Neural cell (in vitro differentiated cells): ENCODE data around the gene ADAMTS2. TPM values are rescaled to one million over a fixed set of nuclear protein-coding genes. Genes with fewer than 3 reads are reported as not detected.

Experiments
- H2AFZ ChIP-seq: fragments of 200-600, 300-800 bp; sonication (generic), shearing (Covaris generic); 2 replicates; pipeline ENCODE4 v1.6.0; 2014; ENCODE audit warnings: low read depth, mild to moderate bottlenecking, antibody characterized with exemption, low read length, moderate library complexity
- H3F3A ChIP-seq: fragments of 200-600 bp; shearing (Covaris generic); 2 replicates; pipeline ENCODE4 v1.6.1; 2016; ENCODE audit warnings: mild to moderate bottlenecking, moderate library complexity, mixed read lengths, antibody characterized with exemption, low read length; ENCODE audit not compliant: insufficient read depth, poor library complexity, severe bottlenecking
- H3K27ac ChIP-seq: fragments of 200-600, 300-800 bp; sonication (generic), shearing (Covaris generic); 2 replicates; pipeline ENCODE4 v1.5.1; 2014; ENCODE audit warnings: mild to moderate bottlenecking, low read length, moderate library complexity
- H3K27me3 ChIP-seq: fragments of 300-800, 200-600 bp; sonication (generic), shearing (Covaris generic); 2 replicates; pipeline ENCODE4 v1.6.0; 2014; ENCODE audit warnings: mild to moderate bottlenecking, low read depth, low read length, moderate library complexity; ENCODE audit not compliant: insufficient read depth
- H3K36me3 ChIP-seq: fragments of 300-800, 200-600 bp; sonication (generic), shearing (Covaris generic); 2 replicates; pipeline ENCODE4 v1.5.1; 2014; ENCODE audit warnings: mild to moderate bottlenecking, antibody characterized with exemption, low read length, moderate library complexity; ENCODE audit not compliant: insufficient read depth
- H3K4me2 ChIP-seq: fragments of 300-800, 200-600 bp; sonication (generic), shearing (Covaris generic); 2 replicates; pipeline ENCODE4 v1.6.0; 2014; ENCODE audit warnings: mild to moderate bottlenecking, low read length
- H3K4me3 ChIP-seq: fragments of 300-800, 200-600 bp; sonication (generic), shearing (Covaris generic); 2 replicates; pipeline ENCODE4 v1.5.1; 2014; ENCODE audit warnings: mild to moderate bottlenecking, low read length, moderate library complexity
- H3K79me2 ChIP-seq: fragments of 200-600 bp; shearing (Covaris generic); replicated peaks from 2 replicates; pipeline ENCODE4 v1.6.0; 2014; ENCODE audit warnings: mild to moderate bottlenecking, low read length, moderate library complexity; ENCODE audit not compliant: insufficient read depth
- H3K9ac ChIP-seq: fragments of 300-800, 200-600 bp; sonication (generic), shearing (Covaris generic); 2 replicates; pipeline ENCODE4 v1.6.1; 2016; ENCODE audit warnings: mild to moderate bottlenecking, low read length, mixed read lengths
- H3K9me2 ChIP-seq: fragments of 200-600 bp; shearing (Covaris generic); 2 replicates; pipeline ENCODE4 v1.6.1; 2016; ENCODE audit warnings: mild to moderate bottlenecking, low read length, mixed read lengths; ENCODE audit not compliant: insufficient read depth
- H3K9me3 ChIP-seq: fragments of 200-600, 300-800 bp; sonication (generic), shearing (Covaris generic); 2 replicates; pipeline ENCODE4 v1.6.1; 2016; ENCODE audit warnings: mild to moderate bottlenecking, mixed run types, low read length, moderate library complexity, mixed read lengths
- H4K20me1 ChIP-seq: fragments of 200-600 bp; shearing (Covaris generic); 2 replicates; pipeline ENCODE4 v1.6.1; 2016; ENCODE audit warnings: mild to moderate bottlenecking, mixed run types; ENCODE audit not compliant: insufficient read depth
- EP300 ChIP-seq: fragments of 450-650 bp; conservative IDR thresholded peaks from 2 replicates; pipeline ENCODE4 v1.6.1; 2014; ENCODE audit warnings: antibody characterized with exemption, mild to moderate bottlenecking, moderate library complexity; ENCODE audit not compliant: poor library complexity, severe bottlenecking
- EZH2 ChIP-seq: fragments of 200-600, 300-800 bp; shearing (Covaris generic), sonication (generic); IDR thresholded peaks from 2 replicates; pipeline ENCODE4 v1.6.1; 2014; ENCODE audit warnings: antibody characterized with exemption, low read length, borderline replicate concordance, mild to moderate bottlenecking; ENCODE audit not compliant: insufficient read depth, poor library complexity, severe bottlenecking
- MXI1 ChIP-seq: fragments of 450-650 bp; conservative IDR thresholded peaks from 2 replicates; pipeline ENCODE4 v1.6.1; 2014; ENCODE audit warnings: antibody characterized with exemption, mild to moderate bottlenecking; ENCODE audit not compliant: poor library complexity, severe bottlenecking
- POLR2AphosphoS5 ChIP-seq: IDR thresholded peaks from 2 replicates; pipeline ENCODE4 v1.6.1; 2012
- RAD21 ChIP-seq: fragments of 450-650 bp; conservative IDR thresholded peaks from 2 replicates; pipeline ENCODE4 v1.6.1; 2014; ENCODE audit warnings: antibody characterized with exemption, mild to moderate bottlenecking, moderate library complexity
- SMC3 ChIP-seq: fragments of 450-650 bp; conservative IDR thresholded peaks from 2 replicates; pipeline ENCODE4 v1.6.1; 2014; ENCODE audit warnings: antibody characterized with exemption, mild to moderate bottlenecking, moderate library complexity; ENCODE audit not compliant: poor library complexity
- TAF1 ChIP-seq: IDR thresholded peaks from 2 replicates; pipeline ENCODE4 v1.6.1; 2012; ENCODE audit warnings: low read depth
- polyA plus RNA-seq: library from polyadenylated mRNA; depleted of rRNA; stranded (reverse); fragments of >200 nt; gene quantifications from 2 replicates; pipeline ENCODE4 v1.2.3, GENCODE V29; 2014
- TF ChIP-seq, protein P1 (sequence below): fragments of 450-650 bp; IDR thresholded peaks from 2 replicates; pipeline ENCODE4 v1.5.1; 2014; ENCODE audit warnings: antibody characterized with exemption, mild to moderate bottlenecking, moderate library complexity; ENCODE audit not compliant: poor library complexity, severe bottlenecking
- TF ChIP-seq, protein P2 (sequence below): IDR thresholded peaks from 2 replicates; pipeline ENCODE4 v1.6.1; 2012; ENCODE audit warnings: borderline replicate concordance

ADAMTS2 gene
- polyA plus RNA-seq, 1 donor from 2014 or later, result 0.61 TPM

DNA sequence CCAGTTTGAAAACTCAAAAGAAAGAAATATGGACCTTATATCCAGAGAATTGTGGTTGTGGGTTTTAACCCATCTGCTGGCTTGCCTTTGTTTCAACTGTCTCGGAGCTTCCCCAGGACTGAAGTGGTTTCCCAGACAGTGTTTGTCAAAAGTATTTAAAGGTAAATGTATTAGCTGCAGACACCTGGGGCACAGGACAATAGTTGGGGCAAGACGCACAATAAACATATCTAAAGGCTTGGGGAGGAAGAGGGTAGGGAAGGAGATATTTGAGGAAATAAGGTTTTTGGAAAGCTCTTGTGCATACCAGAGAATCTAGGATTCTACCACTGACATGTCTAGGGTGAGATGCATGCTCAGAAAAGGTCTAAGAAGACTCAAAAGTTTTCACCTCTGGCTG is 99.0 kb downstream of the ADAMTS2 start:
- no peak overlapping the region for H3K4me3 ChIP-seq
- H3K4me2 ChIP-seq, result no peak overlapping the region

DNA sequence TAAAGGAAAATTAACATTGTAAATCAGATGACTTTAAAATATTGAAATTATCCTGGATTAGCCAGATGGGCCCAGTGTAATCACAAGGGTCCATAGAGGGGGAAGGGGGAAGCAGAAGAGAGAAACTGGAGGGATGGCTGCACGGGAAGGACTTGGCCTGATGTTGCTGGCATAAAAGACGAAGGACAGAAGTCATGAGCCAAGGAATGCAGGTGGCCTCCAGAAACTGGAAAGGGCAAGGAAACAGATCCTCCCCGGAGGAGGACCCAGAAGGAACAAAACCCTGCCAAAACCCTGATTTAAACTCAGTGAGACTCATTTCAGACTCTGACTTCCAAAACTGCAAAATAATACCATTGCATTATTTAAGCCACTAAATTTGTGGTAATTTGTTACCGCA is 100.2 kb downstream of the ADAMTS2 start:
- Histone ChIP-seq H3K9ac (no peak overlapping the region), H2AFZ (no peak overlapping the region), H3K9me3 (no peaks in the 10 kb centered on the region), H3K9me2 (no peaks in the 10 kb centered on the region), H3K79me2 (no peaks in the 10 kb centered on the region), H3K4me3 (no peak overlapping the region), H3F3A (no peaks in the 10 kb centered on the region), H3K4me2 (no peak overlapping the region), H3K27ac (no peak overlapping the region), H3K36me3 (no peaks in the 10 kb centered on the region), H3K27me3 (no peaks in the 10 kb centered on the region), H4K20me1 (no peaks in the 10 kb centered on the region)
- TF ChIP-seq SMC3 (no peak), POLR2AphosphoS5 (no peak), EP300 (no peak), MXI1 (no peak), EZH2 (no peak), RAD21 (no peak), TAF1 (no peak)
- TF ChIP-seq, protein P1, sequence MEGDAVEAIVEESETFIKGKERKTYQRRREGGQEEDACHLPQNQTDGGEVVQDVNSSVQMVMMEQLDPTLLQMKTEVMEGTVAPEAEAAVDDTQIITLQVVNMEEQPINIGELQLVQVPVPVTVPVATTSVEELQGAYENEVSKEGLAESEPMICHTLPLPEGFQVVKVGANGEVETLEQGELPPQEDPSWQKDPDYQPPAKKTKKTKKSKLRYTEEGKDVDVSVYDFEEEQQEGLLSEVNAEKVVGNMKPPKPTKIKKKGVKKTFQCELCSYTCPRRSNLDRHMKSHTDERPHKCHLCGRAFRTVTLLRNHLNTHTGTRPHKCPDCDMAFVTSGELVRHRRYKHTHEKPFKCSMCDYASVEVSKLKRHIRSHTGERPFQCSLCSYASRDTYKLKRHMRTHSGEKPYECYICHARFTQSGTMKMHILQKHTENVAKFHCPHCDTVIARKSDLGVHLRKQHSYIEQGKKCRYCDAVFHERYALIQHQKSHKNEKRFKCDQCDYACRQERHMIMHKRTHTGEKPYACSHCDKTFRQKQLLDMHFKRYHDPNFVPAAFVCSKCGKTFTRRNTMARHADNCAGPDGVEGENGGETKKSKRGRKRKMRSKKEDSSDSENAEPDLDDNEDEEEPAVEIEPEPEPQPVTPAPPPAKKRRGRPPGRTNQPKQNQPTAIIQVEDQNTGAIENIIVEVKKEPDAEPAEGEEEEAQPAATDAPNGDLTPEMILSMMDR, result no peak
- TF ChIP-seq, protein P2, sequence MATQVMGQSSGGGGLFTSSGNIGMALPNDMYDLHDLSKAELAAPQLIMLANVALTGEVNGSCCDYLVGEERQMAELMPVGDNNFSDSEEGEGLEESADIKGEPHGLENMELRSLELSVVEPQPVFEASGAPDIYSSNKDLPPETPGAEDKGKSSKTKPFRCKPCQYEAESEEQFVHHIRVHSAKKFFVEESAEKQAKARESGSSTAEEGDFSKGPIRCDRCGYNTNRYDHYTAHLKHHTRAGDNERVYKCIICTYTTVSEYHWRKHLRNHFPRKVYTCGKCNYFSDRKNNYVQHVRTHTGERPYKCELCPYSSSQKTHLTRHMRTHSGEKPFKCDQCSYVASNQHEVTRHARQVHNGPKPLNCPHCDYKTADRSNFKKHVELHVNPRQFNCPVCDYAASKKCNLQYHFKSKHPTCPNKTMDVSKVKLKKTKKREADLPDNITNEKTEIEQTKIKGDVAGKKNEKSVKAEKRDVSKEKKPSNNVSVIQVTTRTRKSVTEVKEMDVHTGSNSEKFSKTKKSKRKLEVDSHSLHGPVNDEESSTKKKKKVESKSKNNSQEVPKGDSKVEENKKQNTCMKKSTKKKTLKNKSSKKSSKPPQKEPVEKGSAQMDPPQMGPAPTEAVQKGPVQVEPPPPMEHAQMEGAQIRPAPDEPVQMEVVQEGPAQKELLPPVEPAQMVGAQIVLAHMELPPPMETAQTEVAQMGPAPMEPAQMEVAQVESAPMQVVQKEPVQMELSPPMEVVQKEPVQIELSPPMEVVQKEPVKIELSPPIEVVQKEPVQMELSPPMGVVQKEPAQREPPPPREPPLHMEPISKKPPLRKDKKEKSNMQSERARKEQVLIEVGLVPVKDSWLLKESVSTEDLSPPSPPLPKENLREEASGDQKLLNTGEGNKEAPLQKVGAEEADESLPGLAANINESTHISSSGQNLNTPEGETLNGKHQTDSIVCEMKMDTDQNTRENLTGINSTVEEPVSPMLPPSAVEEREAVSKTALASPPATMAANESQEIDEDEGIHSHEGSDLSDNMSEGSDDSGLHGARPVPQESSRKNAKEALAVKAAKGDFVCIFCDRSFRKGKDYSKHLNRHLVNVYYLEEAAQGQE, result no peak

More for the DNA sequence above, 99.0 kb downstream of the ADAMTS2 start:
- H3K27me3 ChIP-seq, result no peaks in the 10 kb centered on the region
- no peak for TF ChIP-seq EP300
- TF ChIP-seq, protein P2, result no peak
- no peak for TF ChIP-seq POLR2AphosphoS5
- no peak for TF ChIP-seq TAF1
- TF ChIP-seq EZH2, result no peak
- no peak for TF ChIP-seq SMC3
- TF ChIP-seq RAD21, result no peak
- TF ChIP-seq MXI1, result no peak
- TF ChIP-seq, protein P1, result no peak
- H3F3A ChIP-seq, result no peaks in the 10 kb centered on the region
- no peaks in the 10 kb centered on the region for H3K9me2 ChIP-seq
- H3K9ac ChIP-seq, result no peak overlapping the region
- no peaks in the 10 kb centered on the region for H3K9me3 ChIP-seq
- no peaks in the 10 kb centered on the region for H3K79me2 ChIP-seq
- H4K20me1 ChIP-seq, result no peaks in the 10 kb centered on the region
- no peak overlapping the region for H3K27ac ChIP-seq
- H2AFZ ChIP-seq, result no peak overlapping the region
- H3K36me3 ChIP-seq, result no peaks in the 10 kb centered on the region
